Kidney glomerular epithelial cell (primary cell): ENCODE measurements around the gene FLNA.
"Not testable (repeated sequence)": the region's sequence is repeated elsewhere in the genome, so short reads cannot be mapped to it uniquely, and the experiment has no call there.

Experiments used
- DNase-seq: peaks from one replicate; lab custom pipeline; 2025; lab: John Stamatoyannopoulos, UW

Gene FLNA

GRCh38 chrX:154343063-154343462 is 31.4 kb downstream of the FLNA start:
- not testable (repeated sequence) for DNase-seq

DNA sequence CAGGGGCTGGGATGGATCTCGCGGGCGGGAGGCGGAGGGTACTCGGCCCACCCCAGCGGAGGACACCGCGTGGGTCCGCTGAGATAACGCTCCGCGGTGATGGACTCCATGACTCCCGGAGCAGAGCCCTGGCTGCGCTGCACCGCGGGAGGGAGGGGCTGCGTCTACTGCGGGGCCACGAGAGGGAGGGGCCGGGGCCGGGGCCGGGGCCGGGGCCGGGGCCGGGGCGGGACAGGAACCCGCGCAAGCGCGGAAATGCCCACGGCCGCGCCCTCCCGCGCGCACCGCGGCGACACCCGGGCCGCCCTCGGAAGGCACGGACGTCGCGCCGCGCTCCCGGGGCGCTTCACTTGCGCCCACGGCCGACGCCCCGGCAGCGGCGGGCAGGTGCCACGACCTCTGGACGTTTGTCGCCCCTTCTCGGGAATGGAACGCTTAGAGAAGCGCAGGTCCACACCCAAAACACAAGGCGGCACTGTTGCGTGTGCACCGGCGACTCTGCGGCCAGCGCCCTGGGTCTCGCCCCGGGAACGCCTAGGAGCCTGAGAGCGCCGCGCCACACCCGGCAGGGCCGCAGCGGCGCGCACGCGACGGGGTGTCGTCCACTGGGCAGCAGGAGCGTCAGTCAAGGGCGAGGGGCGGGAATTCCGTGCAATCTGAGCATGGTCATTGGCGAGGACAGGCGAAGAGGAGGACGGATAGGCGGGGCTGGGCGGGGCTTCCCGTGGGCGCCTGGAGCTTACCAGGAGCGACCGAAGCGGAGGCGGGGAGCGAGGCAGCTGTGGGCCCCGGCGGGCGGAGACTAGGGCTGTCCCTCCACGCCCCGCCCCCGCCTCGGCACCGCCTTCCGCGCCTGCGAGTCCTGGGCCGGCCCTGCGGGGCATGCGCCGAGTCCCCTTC is 32.8 kb downstream of the FLNA start:
- not testable (repeated sequence) for DNase-seq

DNA sequence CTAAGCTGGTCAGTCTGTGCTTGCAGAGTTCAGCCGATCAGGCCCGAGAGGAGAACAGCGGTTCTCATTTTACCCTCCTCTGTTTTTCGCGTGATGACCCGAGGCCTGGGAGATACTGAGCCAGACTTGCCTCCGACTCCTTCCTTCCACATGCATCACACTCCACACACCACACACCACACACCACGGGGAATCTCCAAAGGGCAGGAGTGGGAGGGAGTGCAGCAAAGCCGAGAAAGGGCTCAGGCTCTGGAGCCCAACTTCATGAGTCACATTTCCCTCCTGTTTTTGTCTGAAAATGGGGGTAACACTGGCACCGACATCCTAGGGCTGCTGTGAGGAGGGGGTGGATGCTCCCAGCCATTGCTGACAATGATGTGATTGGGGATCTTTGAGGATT is 39.9 kb downstream of the FLNA start:
- no peak for DNase-seq

GRCh38 chrX:154333837-154334271 is 40.6 kb downstream of the FLNA start:
- DNase-seq = no peak

DNA sequence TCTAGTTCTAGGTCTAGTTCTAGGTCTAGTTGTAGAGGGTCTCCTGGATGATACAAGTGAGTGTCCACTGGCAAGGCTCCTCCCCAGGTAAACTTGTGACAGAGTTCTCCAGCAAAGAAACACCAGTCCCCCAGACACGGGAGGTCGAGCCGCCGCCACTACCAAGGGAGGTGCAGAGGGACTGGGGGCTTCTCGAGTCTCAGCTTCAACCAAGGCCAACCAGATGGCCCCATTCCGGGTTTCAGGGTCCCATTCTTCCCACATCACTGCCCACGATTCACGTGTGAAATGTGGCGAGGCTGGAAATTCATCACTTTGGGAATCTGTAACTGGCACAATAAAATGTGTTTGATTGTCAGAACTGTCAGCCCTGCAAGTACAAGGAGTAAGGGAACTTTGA is 41.3 kb downstream of the FLNA start:
- DNase-seq = no peak

DNA sequence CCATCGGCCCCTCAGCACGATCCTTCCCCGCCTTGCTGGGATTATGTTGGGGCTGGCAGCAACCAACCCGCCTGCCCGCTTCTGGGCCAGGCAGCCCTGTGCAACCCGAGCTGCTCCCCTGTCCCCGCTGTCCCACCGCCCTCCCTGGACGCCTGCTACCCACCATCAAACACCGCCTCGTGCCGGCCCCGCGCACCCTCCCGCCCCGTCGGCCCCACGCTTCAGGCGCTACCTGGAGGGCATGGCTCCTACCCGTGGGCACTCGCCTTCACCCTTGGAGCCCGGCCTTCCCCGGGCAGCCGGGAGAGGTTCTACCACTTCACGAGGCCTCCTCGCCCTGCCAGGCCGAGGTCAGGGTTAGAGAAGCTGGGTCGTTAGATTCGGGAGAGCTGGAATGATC is 41.9 kb downstream of the FLNA start:
- DNase-seq = no peak

GRCh38 chrX:154329294-154329693 is 45.1 kb downstream of the FLNA start:
- no peak for DNase-seq

GRCh38 chrX:154328646-154329045 is 45.8 kb downstream of the FLNA start:
- DNase-seq = no peak

- DNase-seq = no peak
These were observed 47.2 kb downstream of the FLNA start for GRCh38 chrX:154327038-154327820.

- peak; percentile 6 for DNase-seq
These were observed 48.9 kb downstream of the FLNA start for GRCh38 chrX:154325541-154325940.

DNA sequence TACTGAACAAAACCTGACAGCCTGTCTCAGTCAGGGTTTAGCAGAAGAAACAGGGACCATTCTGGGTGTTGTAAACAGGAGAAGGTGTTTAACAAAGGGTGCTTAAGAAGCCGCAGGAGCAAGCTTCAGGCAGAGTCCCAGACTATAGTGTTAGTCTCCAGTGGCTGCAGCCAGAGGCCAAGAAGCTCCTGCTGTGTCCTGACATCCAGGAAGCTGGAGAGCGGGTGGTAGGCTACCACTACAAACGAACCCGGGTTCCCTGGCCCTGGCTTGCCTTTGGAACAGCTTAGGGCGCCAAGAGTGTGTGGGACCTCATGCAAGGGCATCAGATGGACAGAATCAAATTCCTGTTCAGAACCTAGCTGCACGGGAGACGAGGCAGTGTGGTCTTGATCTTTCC is 50.9 kb downstream of the FLNA start:
- DNase-seq = no peak

GRCh38 chrX:154322890-154323289 is 51.5 kb downstream of the FLNA start:
- no peak for DNase-seq

- DNase-seq = no peak
These were observed 52.8 kb downstream of the FLNA start for GRCh38 chrX:154321594-154321993.

- DNase-seq = no peak
These were observed 53.3 kb downstream of the FLNA start for GRCh38 chrX:154321152-154321551.

- DNase-seq = no peak
These were observed 54.0 kb downstream of the FLNA start for GRCh38 chrX:154320406-154320805.

DNA sequence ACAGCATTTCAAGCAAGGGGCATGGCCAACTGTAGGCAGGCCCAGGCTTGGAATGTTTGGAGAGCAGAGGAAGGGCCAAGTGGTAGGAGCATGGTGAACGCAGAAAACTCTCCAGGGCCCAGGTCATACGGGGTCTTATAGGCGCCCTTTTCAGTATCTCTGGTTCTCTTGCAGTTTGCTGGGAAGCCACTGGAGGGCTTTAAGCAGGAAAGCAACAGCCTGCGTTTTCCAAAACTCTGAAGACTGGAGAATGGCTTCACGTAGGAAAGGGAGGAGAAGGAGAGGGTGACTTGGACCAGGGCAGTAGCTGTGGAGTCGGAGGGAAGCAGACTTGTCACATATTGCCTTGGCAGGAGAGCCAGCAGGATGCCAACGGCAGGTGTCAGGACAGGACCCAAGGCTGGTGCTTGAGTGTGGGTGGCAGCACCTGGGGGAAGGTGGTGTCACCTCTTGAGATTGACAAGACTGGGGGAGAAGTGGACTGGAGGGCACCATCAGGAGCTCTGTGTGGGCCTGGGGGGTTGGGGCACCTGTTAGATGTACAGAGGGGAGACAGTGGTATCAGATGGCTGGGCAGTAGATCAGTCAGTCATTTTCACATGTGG is 56.9 kb downstream of the FLNA start:
- no peak for DNase-seq

- no peak for DNase-seq
These were observed 59.0 kb downstream of the FLNA start for GRCh38 chrX:154315416-154315815.

DNA sequence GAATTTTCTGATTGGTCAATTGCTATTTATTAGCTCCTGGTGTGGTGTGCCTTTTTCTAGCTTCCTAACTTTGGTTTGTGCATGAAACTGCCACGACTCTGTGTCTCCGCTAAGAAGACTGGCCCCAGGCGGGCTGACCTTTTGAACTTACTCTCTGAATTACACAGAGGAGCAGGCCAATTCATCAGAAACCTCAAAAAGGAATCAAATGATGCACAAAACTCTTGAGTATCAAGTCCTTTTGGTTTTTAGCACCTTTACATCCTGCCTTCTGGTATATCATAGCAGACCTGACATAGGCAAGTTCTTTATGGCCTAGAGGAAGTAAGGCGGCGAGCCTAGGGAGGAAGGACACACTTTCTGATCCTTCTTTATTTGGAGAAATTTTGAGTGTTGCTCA is 61.3 kb downstream of the FLNA start:
- DNase-seq = no peak

DNA sequence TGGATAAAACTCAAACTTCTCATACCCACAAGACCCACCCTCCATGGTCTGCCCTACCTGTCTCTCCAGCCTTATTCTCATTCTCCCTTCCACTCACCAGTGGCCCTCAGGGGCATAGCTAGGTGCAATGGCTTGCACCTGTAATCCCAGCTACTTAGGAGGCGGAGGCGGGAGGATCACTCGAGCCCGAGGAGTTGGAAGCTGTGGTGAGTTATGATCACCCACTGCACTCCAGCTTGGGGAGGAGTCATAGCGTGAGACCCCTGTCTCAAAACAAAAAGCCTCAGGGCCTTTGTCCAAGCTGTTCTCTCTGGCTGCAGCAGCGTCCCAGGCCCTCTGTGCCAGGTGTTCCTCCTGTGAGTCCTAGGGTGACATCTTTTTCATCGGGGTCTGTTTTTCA is 62.3 kb downstream of the FLNA start:
- DNase-seq = no peak

DNA sequence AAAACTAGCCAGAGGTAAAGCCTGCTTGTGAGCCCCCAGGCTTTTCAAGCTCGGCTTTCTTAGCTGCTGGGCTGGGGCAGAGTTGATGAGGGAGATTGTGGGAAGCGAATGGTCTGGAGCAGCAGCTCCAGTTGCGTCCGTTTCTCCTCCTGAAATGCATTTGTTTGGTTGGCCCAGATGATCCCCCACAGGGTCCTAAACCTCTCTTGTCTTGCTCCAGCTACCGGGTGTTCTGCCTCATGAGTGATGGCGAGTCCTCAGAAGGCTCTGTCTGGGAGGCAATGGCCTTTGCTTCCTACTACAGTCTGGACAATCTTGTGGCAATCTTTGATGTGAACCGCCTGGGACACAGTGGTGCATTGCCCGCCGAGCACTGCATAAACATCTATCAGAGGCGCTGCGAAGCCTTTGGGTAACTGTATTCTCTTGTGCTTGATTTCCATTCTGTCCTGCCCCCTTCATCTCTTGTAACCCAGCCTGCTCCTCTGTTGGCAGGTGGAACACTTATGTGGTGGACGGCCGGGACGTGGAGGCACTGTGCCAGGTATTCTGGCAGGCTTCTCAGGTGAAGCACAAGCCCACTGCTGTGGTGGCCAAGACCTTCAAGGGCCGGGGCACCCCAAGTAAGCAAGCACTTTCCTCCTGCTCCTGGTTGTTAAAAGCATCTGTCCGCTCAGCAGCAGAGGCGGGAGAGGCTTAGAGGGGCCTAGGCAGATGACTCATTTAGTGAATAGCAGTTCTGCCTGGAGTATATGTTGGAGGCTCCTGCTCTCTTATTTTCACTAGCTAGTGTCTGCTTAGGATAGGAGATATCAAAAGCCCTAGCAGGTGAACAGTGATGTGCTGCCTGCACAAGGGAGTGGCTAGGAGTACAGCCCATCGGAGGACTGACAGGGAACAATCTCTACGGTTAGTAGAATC is 63.6 kb downstream of the FLNA start:
- DNase-seq = no peak

- DNase-seq = no peak
These were observed 65.2 kb downstream of the FLNA start for GRCh38 chrX:154309041-154309775.
